Epithelial cell of prostate (primary cell): Measurements from ENCODE around the gene YWHAE.
"Not testable (repeated sequence)": the region's sequence is repeated elsewhere in the genome, so short reads cannot be mapped to it uniquely, and the experiment has no call there.

ENCODE experiments used
- DNase-seq: peaks from one replicate; pipeline ENCODE4 v3.0.0-alpha.2; 2011; ENCODE audit warnings: low read depth, low spot score
- H3K27ac ChIP-seq: fragments of 450-650 bp; 2 replicates; pipeline ENCODE4 v1.5.1; 2017; ENCODE audit warnings: mild to moderate bottlenecking

Gene YWHAE

DNA sequence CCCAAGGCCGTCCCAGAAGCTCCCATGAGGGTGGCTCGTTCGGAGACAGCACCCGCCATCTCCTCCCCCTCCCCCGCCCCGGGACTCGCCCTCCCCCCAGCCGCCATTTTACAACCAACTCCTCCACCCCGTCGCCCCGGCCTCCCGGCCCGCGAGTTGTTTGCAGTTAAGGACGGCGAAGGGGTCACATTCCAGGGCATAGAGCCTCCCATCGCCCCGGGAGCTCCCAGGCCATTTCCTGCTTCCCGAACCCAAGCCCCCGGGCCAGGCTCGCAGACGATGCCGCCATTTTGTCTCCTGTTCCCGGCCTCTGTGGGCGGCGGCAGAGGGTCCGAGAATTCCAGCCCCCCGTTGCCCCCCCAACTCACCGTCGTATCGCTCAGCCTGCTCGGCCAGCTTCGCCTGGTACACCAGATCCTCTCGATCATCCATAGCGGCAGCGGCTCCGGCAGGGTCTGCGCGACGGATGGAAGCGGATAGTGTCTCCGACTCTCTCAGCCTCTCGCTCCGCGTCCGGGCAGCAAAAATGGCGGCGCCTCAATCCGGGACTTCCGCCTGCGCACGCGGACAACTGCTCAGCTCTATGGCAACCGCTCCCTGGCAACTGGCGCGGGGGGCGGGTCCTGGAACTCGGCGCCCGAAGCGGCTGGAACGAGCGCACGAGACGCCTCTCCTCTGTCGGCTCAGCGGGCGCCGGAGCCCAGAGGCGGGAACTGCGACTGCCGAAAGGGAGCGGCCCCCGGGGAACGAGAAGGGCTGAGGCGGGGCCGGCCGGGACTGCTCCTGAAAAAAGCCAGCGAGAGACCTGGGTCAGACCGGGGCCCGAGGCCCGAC lies at the start of gene YWHAE:
TSS of gene YWHAE (minus strand) at position 544 of the 834 bp plus-strand sequence. CDS start at position 432, 112 bp downstream.
- DNase-seq, result peak; percentile 61
- H3K27ac ChIP-seq, result peak within 1 kb of the TSS; percentile 87

DNA sequence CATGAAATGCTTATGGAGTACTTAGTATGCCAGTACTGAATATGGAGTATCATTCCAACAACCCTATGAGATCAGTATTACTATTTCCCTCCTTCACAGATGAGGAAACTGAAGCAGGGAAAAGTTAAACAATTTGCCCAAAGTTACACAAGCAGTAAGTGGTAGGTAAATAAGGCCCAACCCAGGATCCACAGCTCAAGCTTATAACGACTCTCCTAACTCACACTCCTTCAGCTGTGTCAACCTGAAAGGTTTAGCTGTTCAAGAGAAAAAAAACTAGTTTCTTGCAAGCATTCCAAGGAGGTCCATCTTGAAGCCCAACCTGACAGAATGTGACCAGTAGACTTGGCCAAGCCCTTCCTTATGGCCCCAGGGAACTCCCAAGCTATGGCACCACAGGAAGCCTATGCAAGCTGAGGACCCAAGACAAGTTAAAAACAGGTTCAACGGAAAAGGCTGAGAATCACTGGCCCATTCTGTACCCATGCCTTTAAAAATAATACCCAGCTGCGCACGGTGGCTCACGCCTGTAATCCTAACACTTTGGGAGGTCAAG lies 49.5 kb upstream of the YWHAE start:
- DNase-seq, result no peak
- no peak overlapping the region for H3K27ac ChIP-seq

DNA sequence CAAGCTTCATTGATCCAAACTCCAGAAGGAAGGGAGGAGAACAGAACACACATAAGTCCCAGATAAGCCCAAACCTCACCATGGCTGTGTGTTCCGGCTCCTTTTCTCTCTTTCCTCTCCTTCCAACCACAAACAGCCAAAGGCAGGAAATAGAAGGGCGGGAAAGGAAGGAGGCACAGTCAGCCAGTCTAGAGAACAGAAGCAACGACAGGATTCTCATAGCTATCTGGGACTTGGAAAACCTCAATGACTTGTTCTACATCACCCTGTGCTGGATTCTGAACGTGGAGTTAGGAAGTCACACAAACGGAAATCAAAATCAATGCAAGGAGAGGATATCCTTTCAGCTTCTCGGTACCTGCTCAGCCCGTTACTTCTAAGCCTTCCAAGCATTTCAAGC lies 47.0 kb upstream of the YWHAE start:
- no peak overlapping the region for H3K27ac ChIP-seq
- DNase-seq, result no peak

DNA sequence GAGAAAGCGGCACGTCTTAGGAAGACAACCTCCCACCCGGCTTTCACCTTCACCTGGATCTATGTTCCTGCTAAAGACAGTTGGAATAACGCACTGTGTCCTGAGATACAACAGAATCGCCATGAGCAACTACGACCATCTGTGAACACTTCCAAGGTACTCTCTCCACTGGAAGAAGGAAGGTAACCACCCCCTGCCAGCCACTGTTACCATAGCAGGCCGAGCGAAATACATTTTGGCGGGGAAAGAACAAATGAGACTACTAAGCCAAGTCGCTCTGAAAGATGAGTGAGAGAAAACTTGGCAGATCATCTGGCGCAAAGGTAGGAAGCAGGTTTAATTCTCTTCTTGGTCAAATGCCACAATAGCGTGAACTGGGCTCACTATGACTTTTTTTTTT lies 46.2 kb upstream of the YWHAE start:
- DNase-seq, result no peak
- H3K27ac ChIP-seq, result no peak overlapping the region

DNA sequence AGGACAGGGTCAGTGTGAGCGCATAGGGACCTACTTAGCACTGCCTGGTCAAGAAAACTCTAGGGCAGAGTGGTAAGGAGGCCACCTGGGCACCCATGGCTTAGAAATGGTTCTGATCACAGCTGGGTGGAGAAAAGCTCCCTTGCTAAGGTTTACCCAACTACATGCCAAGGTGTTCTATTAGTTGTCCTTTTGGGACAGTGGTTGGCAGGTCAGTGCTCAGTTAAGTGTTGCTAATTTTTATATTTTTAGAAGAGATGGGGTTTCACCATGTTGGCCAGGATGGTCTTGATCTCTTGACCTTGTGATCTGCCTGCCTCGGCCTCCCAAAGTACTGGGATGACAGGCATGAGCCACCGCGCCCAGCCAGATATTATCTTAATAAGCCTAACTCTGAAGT lies 45.7 kb upstream of the YWHAE start:
- H3K27ac ChIP-seq, result not testable (repeated sequence)

DNA sequence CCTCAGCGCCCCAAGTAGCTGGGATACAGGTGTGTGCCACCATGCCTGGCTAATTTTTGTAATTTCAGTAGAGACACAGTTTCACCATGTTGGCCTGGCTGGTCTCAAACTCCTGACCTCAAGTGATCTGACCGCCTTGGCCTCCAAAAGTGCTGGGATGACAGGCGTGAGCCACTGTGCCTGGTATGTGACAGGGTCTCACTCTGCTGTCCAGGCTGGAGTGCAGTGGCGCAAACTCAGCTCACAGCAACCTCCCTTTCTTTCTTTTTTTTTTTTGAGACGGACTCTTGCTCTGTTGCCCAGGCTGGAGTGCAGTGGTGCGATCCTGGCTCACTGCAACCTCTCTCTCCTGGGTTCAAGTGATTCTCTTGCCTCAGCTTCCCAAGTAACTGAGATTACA lies 42.7 kb upstream of the YWHAE start:
- not testable (repeated sequence) for DNase-seq, H3K27ac ChIP-seq

More for the DNA sequence above, 45.7 kb upstream of the YWHAE start:
- DNase-seq, result not testable (repeated sequence)

DNA sequence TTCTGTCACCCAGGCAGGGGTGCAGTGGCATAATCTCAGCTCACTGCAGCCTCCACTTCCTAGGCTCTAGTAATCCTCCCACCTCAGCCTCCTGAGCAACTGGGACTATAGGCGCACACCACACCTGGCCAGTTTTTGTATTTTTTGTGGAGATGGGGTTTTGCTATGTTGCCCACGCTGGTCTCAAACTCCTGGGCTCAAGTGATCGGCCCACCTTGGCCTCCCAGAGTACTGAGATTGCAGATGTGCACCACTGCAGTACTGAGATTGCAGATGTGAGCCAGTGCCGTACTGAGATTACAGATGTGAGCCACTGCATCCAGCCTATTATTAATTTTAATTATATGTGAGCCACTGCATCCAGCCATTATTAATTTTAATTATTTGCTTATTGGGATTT lies 42.2 kb upstream of the YWHAE start:
- H3K27ac ChIP-seq, result no peak overlapping the region
- no peak for DNase-seq

DNA sequence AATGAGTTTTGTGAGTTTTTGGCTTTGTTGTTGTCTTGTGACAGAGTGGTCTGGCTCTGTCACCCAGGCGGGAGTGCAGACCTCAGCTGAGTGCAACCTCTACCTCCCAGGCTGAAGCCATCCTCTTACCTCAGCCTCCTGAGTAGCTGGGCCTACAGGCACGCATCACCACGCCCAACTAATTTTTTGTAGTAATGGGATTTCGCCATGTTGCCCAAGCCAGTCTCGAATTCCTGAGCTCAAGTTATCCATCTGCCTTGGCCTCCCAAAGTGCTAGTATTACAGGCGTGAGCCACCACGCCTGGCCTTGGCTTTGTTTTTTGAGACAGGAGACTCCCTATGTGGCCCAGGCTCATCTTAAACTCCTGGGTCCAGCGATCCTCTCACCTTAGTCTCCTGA lies 40.9 kb upstream of the YWHAE start:
- no peak overlapping the region for H3K27ac ChIP-seq
- no peak for DNase-seq

DNA sequence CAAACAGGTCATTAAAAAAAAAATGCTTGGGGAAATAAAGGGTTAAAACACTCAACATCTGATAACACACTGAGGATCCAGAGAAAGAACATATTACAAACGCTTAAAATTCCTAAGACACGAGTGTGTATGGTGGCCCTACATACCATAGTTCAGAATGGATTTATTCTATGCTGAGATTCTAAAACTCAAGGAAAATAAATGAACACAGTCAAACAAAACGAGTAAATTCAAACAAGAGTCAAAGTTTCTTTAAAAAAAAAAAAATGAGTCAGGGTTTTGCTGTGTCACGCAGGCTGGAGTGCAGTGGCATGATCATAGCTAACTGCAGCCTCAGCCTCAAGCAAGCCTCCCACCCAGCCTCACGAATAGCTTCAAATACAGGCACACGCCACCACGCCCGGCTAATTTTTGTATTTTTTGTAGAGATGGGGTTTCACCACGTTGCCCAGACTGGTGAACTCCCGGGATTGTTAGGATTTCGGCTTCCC lies 38.6 kb upstream of the YWHAE start:
- H3K27ac ChIP-seq, result no peak overlapping the region
- no peak for DNase-seq

DNA sequence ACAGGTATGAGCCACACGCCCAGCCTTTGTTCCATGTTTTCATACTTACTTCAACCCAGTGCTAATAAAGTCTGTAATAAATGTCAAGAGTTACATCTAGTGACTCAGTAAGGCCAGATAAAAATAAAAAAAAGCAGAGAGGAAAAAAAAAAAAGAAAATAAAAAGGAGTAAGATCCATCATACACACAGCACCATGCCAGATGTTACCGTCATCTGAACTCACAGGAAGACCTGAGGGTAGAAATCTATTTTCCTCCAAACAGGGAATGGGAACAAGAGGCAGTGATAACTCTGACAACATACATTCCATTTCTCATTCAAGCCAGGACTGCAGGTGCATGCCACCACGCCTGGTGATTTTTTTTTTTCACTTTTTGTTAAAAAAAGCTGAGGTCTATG lies 35.3 kb upstream of the YWHAE start:
- no peak for DNase-seq

DNA sequence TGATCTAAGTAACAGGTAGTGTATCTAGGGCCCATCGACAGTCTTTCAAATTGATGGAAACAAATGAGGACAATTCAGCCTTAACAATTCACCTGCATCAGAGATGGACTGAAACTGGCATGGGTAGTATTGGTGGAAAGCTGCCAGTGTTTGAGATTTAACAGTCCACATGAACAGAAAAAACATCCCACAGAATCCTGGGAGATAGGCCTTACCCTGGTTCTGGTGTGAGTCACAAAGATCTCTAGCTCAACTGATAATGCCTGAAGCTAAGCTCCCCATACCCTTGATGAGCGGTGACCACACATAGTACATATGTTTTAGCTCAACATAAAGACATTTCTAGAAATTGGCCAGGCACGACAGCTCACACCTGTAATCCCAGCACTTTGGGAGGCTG lies 34.1 kb upstream of the YWHAE start:
- no peak for DNase-seq
- H3K27ac ChIP-seq, result no peak overlapping the region

More for the DNA sequence above, 35.3 kb upstream of the YWHAE start:
- H3K27ac ChIP-seq, result no peak overlapping the region

DNA sequence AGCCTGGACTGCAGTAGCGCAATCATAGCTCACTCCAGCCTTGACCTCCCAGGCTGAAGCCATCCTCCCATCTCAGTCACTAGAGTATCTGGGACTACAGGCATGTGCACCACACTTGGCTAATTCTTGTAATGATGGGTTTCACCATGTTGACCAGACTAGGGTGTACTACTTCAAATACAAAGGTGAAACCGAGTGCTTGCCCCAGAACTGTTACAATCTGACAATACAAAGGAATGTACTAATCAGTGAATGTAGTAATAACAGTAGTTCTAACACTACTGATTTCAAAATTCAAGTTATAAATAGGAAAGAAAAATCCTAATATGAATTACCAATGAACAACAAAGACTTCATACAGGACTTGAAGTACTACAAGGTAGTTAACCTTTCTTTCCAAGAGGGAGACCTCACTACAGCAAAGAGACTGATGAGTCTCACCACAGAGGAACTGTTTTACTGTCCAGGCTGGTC lies 31.6 kb upstream of the YWHAE start:
- H3K27ac ChIP-seq, result no peak overlapping the region
- DNase-seq, result no peak

DNA sequence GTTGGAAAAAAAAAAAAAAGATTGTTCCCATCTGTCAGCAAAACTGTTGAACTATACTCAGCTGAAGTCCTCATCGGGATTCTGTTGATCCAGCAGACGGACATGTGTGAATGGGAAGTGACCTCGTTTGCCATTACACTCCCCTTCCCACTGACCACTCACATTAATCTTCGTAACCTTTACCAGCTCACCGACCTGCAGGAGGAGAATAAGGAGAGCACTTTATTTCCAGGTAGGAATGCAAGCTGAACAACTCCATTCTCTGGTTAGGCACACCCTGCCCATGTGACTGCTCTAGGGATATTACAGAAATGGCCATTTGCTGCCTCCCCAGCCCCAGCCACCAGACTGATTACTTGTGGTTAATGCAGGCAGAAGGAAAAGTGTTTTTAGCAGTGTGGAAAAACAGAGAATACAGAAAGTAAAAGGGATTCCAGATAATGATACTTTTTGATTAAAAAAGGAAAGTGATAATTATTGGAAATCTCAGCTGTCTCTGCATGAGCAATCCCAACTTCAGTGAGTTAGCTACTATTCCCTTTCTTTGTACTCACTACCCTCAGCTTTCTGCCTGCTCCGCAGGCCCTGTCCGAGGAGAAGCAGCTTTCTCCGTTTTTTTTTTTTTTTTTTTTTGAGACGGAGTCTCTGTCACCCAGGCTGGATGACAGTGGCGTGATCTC lies 23.6 kb upstream of the YWHAE start:
- DNase-seq, result no peak
- H3K27ac ChIP-seq, result peak overlapping the region; percentile 78

DNA sequence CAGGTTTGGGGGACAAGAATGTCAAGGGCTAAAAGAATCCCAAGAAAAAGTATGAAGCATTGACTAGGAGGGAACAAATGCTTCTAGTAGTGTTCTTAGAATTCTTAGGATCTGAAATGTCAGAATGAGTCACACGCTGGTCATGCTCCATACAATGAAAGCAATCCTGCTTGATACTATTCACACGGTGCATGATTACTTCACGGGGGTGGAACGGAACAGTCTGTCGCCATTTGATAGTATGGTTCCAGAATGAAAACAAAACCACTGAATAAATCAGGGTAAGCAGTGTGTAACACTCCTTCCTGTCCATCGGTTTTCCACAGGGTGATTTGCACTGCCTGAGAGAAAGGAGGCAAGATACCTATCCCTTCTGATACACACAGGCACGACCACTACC lies 22.9 kb upstream of the YWHAE start:
- peak overlapping the region; percentile 78 for H3K27ac ChIP-seq
- peak; percentile 77 for DNase-seq

DNA sequence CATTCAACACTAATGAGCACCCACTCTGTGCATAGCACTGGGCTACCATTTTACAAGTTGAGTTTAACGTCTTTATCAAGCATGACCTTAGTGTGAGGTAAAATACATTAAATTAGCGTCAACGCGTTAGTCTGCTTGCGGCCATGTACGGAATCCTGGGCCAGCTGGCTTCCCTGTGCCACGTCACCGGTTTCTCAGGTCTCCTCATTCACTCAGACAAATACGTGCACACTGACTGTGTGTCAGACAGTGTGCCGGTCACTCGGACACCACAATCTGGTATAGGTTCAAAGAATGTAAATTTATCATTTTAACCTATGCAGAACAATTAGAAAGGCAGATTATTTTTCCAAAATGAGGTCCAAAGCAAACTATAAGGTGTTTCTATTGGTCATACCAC lies 21.4 kb upstream of the YWHAE start:
- no peak overlapping the region for H3K27ac ChIP-seq
- no peak for DNase-seq

DNA sequence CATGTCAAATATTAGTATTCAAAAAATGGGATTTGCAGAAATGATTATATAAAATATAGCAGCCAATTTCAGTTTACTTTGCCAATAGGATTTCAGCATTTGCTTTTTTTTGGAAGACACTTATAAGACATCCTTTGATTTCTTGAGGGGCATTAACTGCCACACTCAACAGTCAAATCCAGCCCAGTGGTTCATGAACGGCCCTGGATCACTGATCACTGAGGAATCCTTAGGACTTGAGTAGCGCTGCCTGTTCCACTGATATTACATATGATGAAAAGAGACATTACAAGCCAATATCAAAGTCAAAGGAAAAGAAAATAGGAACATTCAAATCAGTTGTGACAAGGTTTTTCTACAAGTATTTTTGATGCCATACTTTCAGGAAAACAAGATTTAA lies 21.0 kb upstream of the YWHAE start:
- H3K27ac ChIP-seq, result no peak overlapping the region
- no peak for DNase-seq

DNA sequence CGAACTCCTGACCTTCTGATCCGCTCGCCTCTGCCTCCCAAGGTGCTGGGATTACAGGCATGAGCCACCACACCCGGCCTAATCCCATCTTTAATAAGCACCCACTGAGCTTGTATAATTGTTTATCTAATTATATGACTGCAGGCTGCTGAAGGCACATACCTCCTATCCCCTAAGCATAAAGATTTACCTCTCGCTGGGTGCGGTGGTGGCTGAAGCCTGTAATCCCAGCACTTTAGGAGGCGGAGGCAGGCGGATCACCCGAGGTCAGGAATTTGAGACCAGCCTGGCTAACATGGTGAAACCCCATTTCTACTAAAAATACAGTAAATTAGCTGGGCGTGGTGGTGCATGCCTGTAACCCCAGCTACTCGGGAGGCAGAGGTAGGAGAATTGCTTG lies 20.1 kb upstream of the YWHAE start:
- no peak overlapping the region for H3K27ac ChIP-seq
- DNase-seq, result no peak

DNA sequence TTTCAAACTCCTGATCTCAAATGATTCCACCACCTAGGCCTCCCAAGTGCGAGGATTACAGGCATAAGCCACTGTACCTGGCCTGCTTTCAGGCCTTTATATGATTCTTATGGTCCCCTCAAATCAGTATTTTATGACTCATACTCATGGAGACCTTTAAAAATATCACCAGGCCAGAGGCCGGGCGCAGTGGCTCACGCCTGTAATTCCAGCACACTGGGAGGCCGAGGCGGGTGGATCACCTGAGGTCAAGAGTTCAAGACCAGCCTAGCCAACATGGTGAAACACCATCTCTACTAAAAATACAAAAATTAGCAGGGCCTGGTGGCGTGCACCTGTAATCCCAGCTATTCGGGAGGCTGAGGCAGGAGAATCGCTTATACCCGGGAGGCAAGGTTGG lies 18.5 kb upstream of the YWHAE start:
- not testable (repeated sequence) for DNase-seq, H3K27ac ChIP-seq

DNA sequence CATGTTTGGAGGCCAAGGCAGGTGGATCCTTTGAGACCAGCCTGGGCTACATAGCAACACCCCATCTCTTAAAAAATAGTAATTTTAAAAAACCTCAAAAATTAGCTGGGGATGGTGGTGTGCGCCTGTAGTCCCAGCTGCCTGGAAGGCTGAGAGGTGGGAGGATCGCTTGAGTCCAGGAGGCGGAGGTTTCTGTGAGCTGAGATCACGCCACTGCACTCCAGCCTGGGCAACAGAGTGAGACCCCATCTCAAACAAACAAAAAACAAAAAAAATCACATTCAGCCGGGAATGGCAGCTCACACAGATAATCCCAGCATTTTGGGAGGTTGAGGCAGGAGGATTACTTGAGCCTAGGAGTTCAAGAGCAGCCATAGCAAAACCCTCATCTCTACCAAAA lies 16.4 kb upstream of the YWHAE start:
- H3K27ac ChIP-seq, result no peak overlapping the region
- no peak for DNase-seq

DNA sequence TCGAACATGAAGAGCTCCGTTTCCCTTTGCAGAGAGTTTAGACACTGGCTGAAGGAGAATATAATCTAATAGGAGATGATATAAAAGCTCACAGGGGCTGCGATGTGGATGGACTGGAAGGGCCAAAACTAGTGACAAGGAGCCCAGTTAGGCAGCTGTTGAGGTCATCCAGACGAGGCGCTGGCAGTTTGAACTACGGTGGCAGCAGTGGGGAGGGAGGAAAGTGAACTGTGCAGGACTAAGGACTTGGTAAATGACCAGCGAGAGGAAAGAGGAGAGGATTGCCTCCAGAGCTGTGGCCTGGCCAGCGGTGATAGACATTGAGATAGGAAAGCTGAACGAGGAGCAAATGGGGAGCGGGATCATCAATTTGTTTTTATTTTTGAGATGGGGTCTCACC lies 14.6 kb upstream of the YWHAE start:
- no peak overlapping the region for H3K27ac ChIP-seq
- no peak for DNase-seq

DNA sequence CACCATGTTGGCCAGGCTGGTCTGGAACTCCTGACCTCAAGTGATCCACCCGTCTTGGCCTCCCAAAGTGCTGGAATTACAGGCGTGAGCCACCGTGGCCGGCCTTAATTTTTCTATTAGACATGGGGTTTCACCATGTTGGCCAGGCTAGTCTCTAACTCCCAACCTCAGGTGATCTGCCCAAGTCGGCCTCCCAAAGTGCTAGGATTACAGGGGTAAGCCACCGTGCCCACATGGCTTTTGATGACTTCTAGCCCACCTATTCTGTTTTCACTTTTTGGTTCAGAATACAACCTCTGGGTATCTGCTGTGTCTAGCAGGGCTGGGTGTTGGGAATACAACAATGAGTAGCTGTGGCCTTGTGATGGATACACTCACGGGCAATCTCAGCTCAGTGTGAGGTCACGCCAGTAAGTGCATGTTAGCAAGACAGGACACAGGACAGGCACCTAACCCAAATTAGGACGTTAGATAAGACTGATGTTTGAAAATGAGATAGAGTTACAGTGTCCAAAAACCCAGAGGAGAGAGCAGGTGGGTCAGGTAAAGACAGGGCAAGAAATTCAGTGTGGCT lies 14.1 kb upstream of the YWHAE start:
- H3K27ac ChIP-seq, result no peak overlapping the region
- DNase-seq, result no peak
